IMR-90 (cell line): ENCODE measurements around the gene OSBPL8.
A peak's percentile ranks its signal among the peaks of the same experiment; 100 is the strongest.

Experiments
- CEBPB ChIP-seq: IDR thresholded peaks from 2 replicates; pipeline ENCODE4 v1.6.1; 2012; ENCODE audit warnings: low read depth, low read length, improper control_type of control experiment
- MAFK ChIP-seq: IDR thresholded peaks from 2 replicates; pipeline ENCODE4 v1.6.1; 2012; ENCODE audit warnings: low read depth, low read length, improper control_type of control experiment
- MXI1 ChIP-seq: IDR thresholded peaks from 2 replicates; pipeline ENCODE4 v1.6.1; 2012; ENCODE audit warnings: low read depth, mild to moderate bottlenecking, low read length, moderate library complexity, borderline replicate concordance
- POLR2A ChIP-seq: IDR thresholded peaks from 2 replicates; pipeline ENCODE4 v1.6.1; 2012; ENCODE audit warnings: mild to moderate bottlenecking, low read depth, low read length
- RAD21 ChIP-seq: IDR thresholded peaks from 2 replicates; pipeline ENCODE4 v1.6.1; 2012; ENCODE audit warnings: low read length, improper control_type of control experiment
- TF ChIP-seq, protein P1 (sequence below): fragments of 150-350 bp; IDR thresholded peaks from 2 replicates; pipeline ENCODE4 v1.6.1; 2017; ENCODE audit warnings: mild to moderate bottlenecking, antibody characterized with exemption, low read length, low read depth
- TF ChIP-seq, protein P2 (sequence below): conservative IDR thresholded peaks from 2 replicates; pipeline ENCODE4 v1.5.1; 2012; ENCODE audit warnings: mild to moderate bottlenecking, low read depth, low read length, improper control_type of control experiment

DNA sequence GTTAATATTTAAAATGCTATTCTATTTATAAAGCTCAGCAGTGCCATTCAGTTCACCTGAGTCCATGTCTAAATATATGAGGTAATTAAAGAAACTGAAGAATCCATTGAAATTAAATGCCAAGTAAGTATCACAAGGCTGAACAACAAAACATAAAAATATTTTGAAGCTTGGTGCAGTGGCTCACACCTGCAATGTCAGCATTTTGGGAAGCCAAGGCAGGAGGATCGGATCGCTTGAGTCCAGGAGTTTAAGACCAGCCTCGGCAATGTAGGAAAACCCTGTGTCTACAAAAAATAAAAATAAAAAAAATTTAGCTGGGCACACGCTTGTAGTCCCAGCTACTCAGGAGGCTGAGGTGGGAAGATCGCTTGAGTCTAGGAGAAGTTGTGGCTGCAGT, 101.8 kb downstream of the OSBPL8 start:
- TF ChIP-seq, protein P1, sequence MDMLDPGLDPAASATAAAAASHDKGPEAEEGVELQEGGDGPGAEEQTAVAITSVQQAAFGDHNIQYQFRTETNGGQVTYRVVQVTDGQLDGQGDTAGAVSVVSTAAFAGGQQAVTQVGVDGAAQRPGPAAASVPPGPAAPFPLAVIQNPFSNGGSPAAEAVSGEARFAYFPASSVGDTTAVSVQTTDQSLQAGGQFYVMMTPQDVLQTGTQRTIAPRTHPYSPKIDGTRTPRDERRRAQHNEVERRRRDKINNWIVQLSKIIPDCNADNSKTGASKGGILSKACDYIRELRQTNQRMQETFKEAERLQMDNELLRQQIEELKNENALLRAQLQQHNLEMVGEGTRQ = no peak
- TF ChIP-seq, protein P2, sequence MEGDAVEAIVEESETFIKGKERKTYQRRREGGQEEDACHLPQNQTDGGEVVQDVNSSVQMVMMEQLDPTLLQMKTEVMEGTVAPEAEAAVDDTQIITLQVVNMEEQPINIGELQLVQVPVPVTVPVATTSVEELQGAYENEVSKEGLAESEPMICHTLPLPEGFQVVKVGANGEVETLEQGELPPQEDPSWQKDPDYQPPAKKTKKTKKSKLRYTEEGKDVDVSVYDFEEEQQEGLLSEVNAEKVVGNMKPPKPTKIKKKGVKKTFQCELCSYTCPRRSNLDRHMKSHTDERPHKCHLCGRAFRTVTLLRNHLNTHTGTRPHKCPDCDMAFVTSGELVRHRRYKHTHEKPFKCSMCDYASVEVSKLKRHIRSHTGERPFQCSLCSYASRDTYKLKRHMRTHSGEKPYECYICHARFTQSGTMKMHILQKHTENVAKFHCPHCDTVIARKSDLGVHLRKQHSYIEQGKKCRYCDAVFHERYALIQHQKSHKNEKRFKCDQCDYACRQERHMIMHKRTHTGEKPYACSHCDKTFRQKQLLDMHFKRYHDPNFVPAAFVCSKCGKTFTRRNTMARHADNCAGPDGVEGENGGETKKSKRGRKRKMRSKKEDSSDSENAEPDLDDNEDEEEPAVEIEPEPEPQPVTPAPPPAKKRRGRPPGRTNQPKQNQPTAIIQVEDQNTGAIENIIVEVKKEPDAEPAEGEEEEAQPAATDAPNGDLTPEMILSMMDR = no peak
- TF ChIP-seq MXI1 (no peak), POLR2A (no peak), MAFK (peak; percentile 72), RAD21 (no peak), CEBPB (no peak)
